T-cell (primary cell): Measurements from ENCODE around the gene TNS2. TPM values are rescaled to one million over a fixed set of nuclear protein-coding genes. Genes with fewer than 3 reads are reported as not detected.

Source experiments
- ATAC-seq, 4 experiments: fragments of 200-7000 bp in 3 of 4; fragments of 150-1000 bp in 1 of 4; cut with Tn5 transposase; replicated peaks in 1 of 4; 1 replicate in 3 of 4; 2 replicates in 1 of 4; pipeline ENCODE4 v1.10.0; 2021; ENCODE audit warnings: moderate library complexity in 3 of 4, mild to moderate bottlenecking in 2 of 4, moderate number of reproducible peaks in 1 of 4
- CTCF ChIA-PET, 2 donors: fragments of 300-600 bp; sonication (Branson Sonifier 250); formaldehyde crosslinking; loops; one replicate each; lab custom pipeline; 2022; ENCODE audit warnings: antibody characterized with exemption in 2 of 2; lab: Charles Lee
- POLR2A ChIA-PET, 2 donors: fragments of 300-600 bp; sonication (Branson Sonifier 250); formaldehyde crosslinking; loops; one replicate each; lab custom pipeline; 2022; ENCODE audit warnings: antibody characterized with exemption in 2 of 2; lab: Charles Lee
- DNase-seq, 35 experiments: peaks; one replicate each; pipeline versions ENCODE4 v3.0.0 to v3.0.0-alpha.2; 2013 to 2023
- H3K27ac ChIP-seq: one replicate; pipeline ENCODE4 v1.5.1; 2013; ENCODE audit warnings: low read length
- H3K27me3 ChIP-seq, 2 experiments: replicated peaks in 1 of 2; 1 replicate in 1 of 2; 2 replicates in 1 of 2; pipeline versions ENCODE4 v1.6.1 to v1.7.0; 2013; ENCODE audit warnings: low read length in 1 of 2, mixed read lengths in 1 of 2; ENCODE audit not compliant: control insufficient read depth in 2 of 2, insufficient read depth in 2 of 2; ENCODE audit errors: extremely low read depth in 1 of 2
- H3K36me3 ChIP-seq, 2 donors: 1 replicate in 1 of 2; 2 replicates in 1 of 2; pipeline versions ENCODE4 v1.6.1 to v1.7.0; 2013; ENCODE audit warnings: low read length in 1 of 2; ENCODE audit not compliant: control insufficient read depth in 2 of 2, insufficient read depth in 1 of 2; ENCODE audit errors: extremely low read depth in 1 of 2
- H3K4me1 ChIP-seq, 2 experiments: 1 replicate in 1 of 2; 2 replicates in 1 of 2; pipeline versions ENCODE4 v1.6.1 to v1.7.0; 2013; ENCODE audit warnings: low read length in 2 of 2, mixed read lengths in 1 of 2; ENCODE audit not compliant: insufficient read depth in 2 of 2, control insufficient read depth in 1 of 2; ENCODE audit errors: extremely low read depth in 1 of 2
- H3K4me3 ChIP-seq, 2 donors: 1 replicate in 1 of 2; 2 replicates in 1 of 2; pipeline versions ENCODE4 v1.5.1 to v1.7.0; 2013; ENCODE audit warnings: mild to moderate bottlenecking in 2 of 2, low read length in 1 of 2, moderate library complexity in 1 of 2; ENCODE audit not compliant: control insufficient read depth in 1 of 2; ENCODE audit errors: extremely low read depth in 1 of 2
- H3K9me3 ChIP-seq: 2 replicates; pipeline ENCODE4 v1.7.0; 2013
- H3K27ac Mint-ChIP-seq, 2 donors: one replicate each; pipeline ENCODE4 v1.8.0; 2020 to 2021; ENCODE audit warnings: mild to moderate bottlenecking in 2 of 2, mixed read lengths in 2 of 2
- H3K27me3 Mint-ChIP-seq, 2 donors: one replicate each; pipeline ENCODE4 v1.8.0; 2021 to 2022; ENCODE audit warnings: mixed read lengths in 2 of 2
- H3K36me3 Mint-ChIP-seq: one replicate; pipeline ENCODE4 v1.8.0; 2021; ENCODE audit warnings: mixed read lengths
- H3K4me1 Mint-ChIP-seq, 3 donors: one replicate each; pipeline ENCODE4 v1.8.0; 2020 to 2022; ENCODE audit warnings: mixed read lengths in 3 of 3, mild to moderate bottlenecking in 1 of 3
- H3K4me3 Mint-ChIP-seq, 3 donors: one replicate each; pipeline ENCODE4 v1.8.0; 2020 to 2022; ENCODE audit warnings: mild to moderate bottlenecking in 3 of 3, mixed read lengths in 3 of 3, moderate library complexity in 3 of 3
- H3K9me3 Mint-ChIP-seq, 3 donors: one replicate each; pipeline ENCODE4 v1.8.0; 2020 to 2022; ENCODE audit warnings: mixed read lengths in 3 of 3
- WGBS: methylation state at CpG from one replicate; pipeline ENCODE4 v1.1.5; 2013; ENCODE audit warnings: missing lambda C conversion rate; ENCODE audit not compliant: insufficient coverage; 5-methylcytosine and 5-hydroxymethylcytosine counted together
- total RNA-seq, 35 experiments: library from RNA in 6 of 35; stranded (reverse) in 6 of 35; fragments of 120-200 nt in 1 of 35; gene quantifications; one replicate each; pipeline versions ENCODE4 v1.2.1 to v1.2.4 and lab custom pipeline; 2013 to 2026

Gene TNS2
- total RNA-seq, 5 donors from 2014 or later (not counting 1 experiment from before 2014, with no cell fraction given): 2.5 to 5.1 (median 3.0) TPM

DNA sequence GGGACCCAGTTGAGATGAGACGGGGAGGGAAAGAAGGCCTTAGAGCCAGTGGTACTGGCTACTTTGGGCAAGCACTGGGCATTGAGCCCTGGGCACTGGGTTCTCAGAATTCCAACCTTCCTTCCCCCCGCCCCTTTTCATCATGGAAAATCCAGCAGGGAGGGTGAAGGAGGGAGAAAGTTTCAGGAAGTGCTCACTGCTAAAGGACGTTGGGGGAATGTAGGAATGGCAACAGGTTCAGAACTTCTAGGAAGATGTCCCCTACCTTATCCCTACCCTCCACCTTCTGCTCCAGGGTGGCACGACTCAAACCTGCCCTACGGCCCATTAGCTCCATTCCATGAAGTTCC lies 4.2 kb upstream of the TNS2 start:
- ChIA-PET POLR2A (interaction anchor here in 1 of 2 donors (0.6 kb wide), 1 partner anchor 195 kb away, joined by 4 read pairs; no protein-coding TSS in a partner anchor), CTCF (interaction anchor here in 1 of 2 donors (0.6 kb wide), 1 partner anchor 18 kb away, joined by 3 read pairs; no protein-coding TSS in a partner anchor)
- Mint-ChIP-seq H3K27me3 (no peaks in the 10 kb centered on the region), H3K4me3 (peak overlapping the region; percentile 91 to 94 (median 92)), H3K4me1 (peaks cover 11 to 20% (median 14%) of the 10 kb centered on the region in 3 donors), H3K9me3 (no peaks in the 10 kb centered on the region), H3K27ac (peak overlapping the region in 1 of 2 donors; percentile 73), H3K36me3 (peaks cover 4% of the 10 kb centered on the region)
- no peak for DNase-seq
- no peak overlapping the region for H3K27ac ChIP-seq
- WGBS: 90% methylated on average over 2 of the region's 5 CpGs
- H3K9me3 ChIP-seq: no peaks in the 10 kb centered on the region
- H3K4me3 ChIP-seq: no peak overlapping the region
- no peak for ATAC-seq
- H3K36me3 ChIP-seq: peaks cover 2 to 4% of the 10 kb centered on the region in 2 donors
- peaks cover 0 to 6% of the 10 kb centered on the region in 2 experiments for H3K27me3 ChIP-seq
- peaks cover 6 to 28% of the 10 kb centered on the region in 2 experiments for H3K4me1 ChIP-seq

DNA sequence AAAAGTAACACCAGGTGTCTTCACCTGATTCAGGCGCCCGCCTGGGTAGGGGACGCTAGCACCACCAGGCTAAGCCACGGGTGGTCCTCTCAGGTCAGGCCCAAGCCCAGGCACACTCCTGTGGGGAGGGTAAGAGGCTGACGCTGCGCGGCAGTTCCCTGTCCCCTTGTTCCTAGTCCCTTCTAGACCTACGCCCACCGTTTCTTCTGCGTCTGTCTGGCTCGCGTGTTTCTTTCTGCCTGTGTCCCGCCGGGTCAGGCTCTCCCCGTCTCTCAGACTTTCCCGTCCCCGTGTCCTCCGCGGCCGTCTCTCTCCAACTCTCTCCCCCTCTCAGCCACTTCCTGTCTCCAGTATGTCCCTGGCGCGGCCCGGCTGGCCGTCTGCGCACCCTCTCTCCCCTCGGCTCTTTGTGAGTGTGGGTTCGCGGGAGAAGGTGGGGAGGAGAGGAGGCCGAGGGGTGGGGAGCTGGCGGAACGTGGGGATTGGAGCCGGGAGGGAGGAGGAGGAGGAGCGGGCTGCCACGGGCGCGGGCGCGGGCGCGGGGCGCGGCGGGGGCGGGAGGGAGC lies 3.1 kb upstream of the TNS2 start:
- Mint-ChIP-seq H3K4me3 (peak overlapping the region; percentile 91 to 94 (median 92)), H3K9me3 (no peaks in the 10 kb centered on the region), H3K27ac (peak overlapping the region; percentile 87 to 93), H3K36me3 (no peaks in the 10 kb centered on the region), H3K27me3 (no peaks in the 10 kb centered on the region), H3K4me1 (peaks cover 11 to 20% (median 14%) of the 10 kb centered on the region in 3 donors)
- Histone ChIP-seq H3K27ac (peak overlapping the region; percentile 76), H3K36me3 (peaks cover 0 to 2% of the 10 kb centered on the region in 2 donors), H3K4me3 (peak overlapping the region; percentile 79 to 84), H3K4me1 (peaks cover 6 to 28% of the 10 kb centered on the region in 2 experiments), H3K27me3 (peaks cover 0 to 6% of the 10 kb centered on the region in 2 experiments), H3K9me3 (no peaks in the 10 kb centered on the region)
- DNase-seq (peak in 20 of 35 experiments; percentile 9 to 52 (median 30)), ATAC-seq (peak; percentile 21 to 45 (median 24))
- WGBS: 1% methylated on average over 15 of the region's 44 CpGs
- ChIA-PET CTCF (interaction anchor here (1.0 to 1.1 kb wide), 2 partner anchors 9 to 31 kb away, joined by 3 read pairs; no protein-coding TSS in a partner anchor), POLR2A (interaction anchor here in 1 of 2 donors (0.6 kb wide), 1 partner anchor 41 kb away, joined by 5 read pairs; no protein-coding TSS in a partner anchor)

DNA sequence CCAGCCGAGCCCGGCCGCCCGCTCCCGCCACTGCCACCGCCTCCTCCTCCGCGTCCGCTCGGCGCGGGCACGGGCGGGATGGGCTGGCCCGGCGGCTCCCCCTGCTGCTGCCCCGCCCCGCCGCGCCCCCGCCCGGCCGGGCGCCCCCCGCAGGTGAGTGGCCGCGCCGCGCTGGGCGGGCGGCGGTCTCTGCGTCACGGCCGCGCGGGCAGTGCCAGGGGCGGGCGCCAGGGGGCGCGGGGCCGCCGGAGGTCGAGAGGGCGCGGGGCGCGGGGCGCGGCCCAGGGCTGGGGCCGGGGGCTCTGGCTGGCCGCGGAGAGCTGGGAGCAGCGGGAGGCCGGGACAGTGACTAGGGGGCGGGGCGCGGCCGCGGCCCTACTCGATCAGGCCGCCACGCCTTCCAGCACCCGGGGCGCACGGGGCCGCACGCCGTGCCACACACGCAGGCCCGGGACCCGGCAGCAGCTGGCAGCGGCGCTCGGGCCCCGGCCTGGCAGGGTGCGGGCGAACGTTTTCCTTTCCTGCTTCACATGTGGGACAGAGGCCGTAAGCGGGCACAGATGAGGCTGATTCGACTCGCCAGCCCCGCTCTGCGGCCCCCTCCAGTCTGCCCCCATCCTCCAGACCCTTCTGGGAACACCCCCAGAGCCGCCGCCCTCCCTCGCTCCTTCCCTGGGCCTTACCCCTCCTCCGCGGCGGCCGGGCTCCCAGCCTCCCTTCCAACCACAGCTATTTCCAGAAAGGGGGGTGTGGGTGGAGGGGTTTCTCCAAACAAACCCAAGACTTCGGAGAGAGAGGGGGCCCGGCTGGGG lies 2.4 kb upstream of the TNS2 start:
- POLR2A ChIA-PET: interaction anchor here (0.6 kb wide), 3 partner anchors 42 to 626 kb away, joined by 4 to 5 read pairs (median 5); no protein-coding TSS in a partner anchor
- Mint-ChIP-seq H3K36me3 (no peaks in the 10 kb centered on the region), H3K4me1 (peaks cover 11 to 20% (median 14%) of the 10 kb centered on the region in 3 donors), H3K27me3 (no peaks in the 10 kb centered on the region), H3K4me3 (peak overlapping the region; percentile 51 to 91 (median 54)), H3K27ac (peak overlapping the region; percentile 55 to 82), H3K9me3 (no peaks in the 10 kb centered on the region)
- Histone ChIP-seq H3K9me3 (no peaks in the 10 kb centered on the region), H3K27me3 (peaks cover 0 to 6% of the 10 kb centered on the region in 2 experiments), H3K4me1 (peaks cover 6 to 28% of the 10 kb centered on the region in 2 experiments), H3K27ac (peak overlapping the region; percentile 76), H3K36me3 (peaks cover 0 to 2% of the 10 kb centered on the region in 2 donors), H3K4me3 (peak overlapping the region; percentile 44 to 84)
- ATAC-seq (peak; percentile 79 to 87 (median 82)), DNase-seq (peak in 34 of 35 experiments; percentile 24 to 87 (median 54))
- WGBS: under 1% methylated on average over 77 of the region's 94 CpGs
- CTCF ChIA-PET: interaction anchor here (0.5 to 1.1 kb wide), 5 partner anchors 9 to 32 kb away, joined by 3 to 7 read pairs (median 3); partner anchors contain the start of gene SPRYD3 (in 1 of the 2)

DNA sequence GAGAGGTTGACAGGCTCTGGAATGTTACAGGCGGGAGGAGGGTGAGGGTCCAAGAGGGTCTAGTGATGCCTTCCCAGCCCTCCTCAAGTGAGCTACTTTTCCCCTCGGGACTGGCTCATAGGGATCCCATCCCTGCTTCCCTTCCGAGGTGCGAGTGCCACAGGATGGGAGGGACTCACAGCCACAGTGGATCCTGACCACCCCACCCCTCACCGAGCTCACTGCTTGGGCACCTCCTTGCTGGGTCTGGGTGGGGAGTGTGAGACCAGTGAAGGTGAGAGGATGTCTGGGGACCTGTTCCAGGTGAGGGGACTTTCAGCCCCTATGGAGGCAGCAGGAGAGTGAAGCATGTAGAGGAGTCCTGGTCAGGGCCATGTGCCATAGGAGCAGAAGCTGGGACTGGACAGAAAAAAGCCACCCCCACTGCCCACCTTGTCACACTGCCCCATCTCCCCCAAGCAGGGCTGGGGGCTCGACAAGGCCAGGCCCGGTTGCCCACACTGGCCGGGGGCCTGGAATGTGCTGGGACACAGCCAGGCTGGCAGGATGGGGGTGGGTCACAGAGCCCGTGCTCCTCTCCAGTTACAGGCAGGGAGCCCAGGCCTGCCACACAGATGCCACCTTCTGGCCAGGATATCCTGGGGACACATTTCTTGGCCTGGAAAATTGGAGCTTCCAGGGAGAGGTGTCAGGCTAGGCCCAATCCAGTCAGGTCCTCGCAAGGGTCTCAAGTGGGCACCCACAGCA lies 1.7 kb upstream of the TNS2 start:
- no peaks in the 10 kb centered on the region for H3K9me3 ChIP-seq
- H3K27ac ChIP-seq: peak overlapping the region; percentile 71
- Mint-ChIP-seq H3K27ac (peak overlapping the region; percentile 46 to 82), H3K36me3 (no peaks in the 10 kb centered on the region), H3K27me3 (no peaks in the 10 kb centered on the region), H3K4me1 (peaks cover 11 to 20% (median 14%) of the 10 kb centered on the region in 3 donors), H3K9me3 (no peaks in the 10 kb centered on the region), H3K4me3 (peak overlapping the region; percentile 49 to 60 (median 54))
- POLR2A ChIA-PET: interaction anchor here in 1 of 2 donors (0.6 kb wide), 2 partner anchors 55 to 626 kb away, joined by 4 to 5 read pairs; no protein-coding TSS in a partner anchor
- peaks cover 6 to 29% of the 10 kb centered on the region in 2 experiments for H3K4me1 ChIP-seq
- H3K36me3 ChIP-seq: no peaks in the 10 kb centered on the region
- ATAC-seq (no peak), DNase-seq (peak in 1 of 35 experiments; percentile 23)
- CTCF ChIA-PET: interaction anchor here (0.5 to 1.5 kb wide), 6 partner anchors 10 to 31 kb away, joined by 3 to 7 read pairs (median 3); partner anchors contain the start of gene SPRYD3 (in 1 of the 2)
- H3K4me3 ChIP-seq: peak overlapping the region in 1 of 2 donors; percentile 40
- 100% methylated on average over 4 of the region's 10 CpGs for WGBS
- peaks cover 0 to 6% of the 10 kb centered on the region in 2 experiments for H3K27me3 ChIP-seq

DNA sequence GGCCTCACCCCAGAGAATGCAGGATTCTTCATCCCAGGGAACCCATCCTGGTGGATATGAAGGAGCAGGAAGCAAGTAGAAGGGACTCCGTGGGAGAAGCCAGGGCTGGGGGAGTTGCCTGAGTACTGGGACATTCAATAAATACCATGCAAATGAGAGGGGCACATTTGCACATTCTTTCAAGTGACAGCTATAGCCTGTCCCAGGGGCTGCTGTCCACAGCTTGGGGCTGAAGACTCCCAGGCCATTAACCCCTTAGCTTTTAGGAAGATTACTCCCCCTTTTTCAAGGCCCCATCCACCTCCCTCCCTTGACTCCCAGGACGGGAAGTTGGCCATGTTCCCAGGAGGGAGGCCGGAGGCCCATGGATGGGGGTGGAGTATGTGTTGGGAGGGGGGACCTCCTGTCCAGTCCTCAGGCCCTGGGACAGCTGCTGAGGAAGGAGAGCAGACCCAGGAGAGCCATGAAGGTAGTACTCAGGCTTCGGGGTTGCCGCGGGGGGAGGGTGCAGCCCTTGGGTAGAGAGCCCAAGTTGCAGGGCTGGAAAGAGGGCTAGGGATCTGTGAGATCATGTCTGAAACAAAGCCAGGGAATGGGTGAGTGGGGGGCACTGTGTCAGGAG lies 974 bp upstream of the TNS2 start:
- peaks cover 0 to 6% of the 10 kb centered on the region in 2 experiments for H3K27me3 ChIP-seq
- WGBS: 96% methylated on average over 3 of the region's 6 CpGs
- peak in 2 of 35 experiments; percentile 13 to 19 for DNase-seq
- no peaks in the 10 kb centered on the region for H3K36me3 Mint-ChIP-seq
- peak overlapping the region in 1 of 3 donors; percentile 60 for H3K4me3 Mint-ChIP-seq
- CTCF ChIA-PET: interaction anchor here in 1 of 2 donors (1.5 kb wide), 1 partner anchor 14 kb away, joined by 3 read pairs; no protein-coding TSS in a partner anchor
- no peaks in the 10 kb centered on the region for H3K27me3 Mint-ChIP-seq
- H3K9me3 ChIP-seq: no peaks in the 10 kb centered on the region
- peak overlapping the region; percentile 55 to 61 for H3K27ac Mint-ChIP-seq
- ATAC-seq: no peak
- POLR2A ChIA-PET: no interaction called here
- H3K36me3 ChIP-seq: no peaks in the 10 kb centered on the region
- peaks cover 17 to 25% (median 19%) of the 10 kb centered on the region in 3 donors for H3K4me1 Mint-ChIP-seq
- no peaks in the 10 kb centered on the region for H3K9me3 Mint-ChIP-seq
- H3K27ac ChIP-seq: no peak overlapping the region
- peaks cover 8 to 36% of the 10 kb centered on the region in 2 experiments for H3K4me1 ChIP-seq
- no peak overlapping the region for H3K4me3 ChIP-seq
